HG02943 (cell line): Measurements from ENCODE around the gene RAI1.

Source experiments
- ATAC-seq: cut with Tn5 transposase; IDR thresholded peaks from one replicate; pipeline ENCODE4 v1.9.1; 2021; ENCODE audit warnings: mild to moderate bottlenecking, low read depth, moderate library complexity; ENCODE audit not compliant: unreplicated experiment

RAI1 gene

GRCh38 chr17:17745476-17746455 lies 64.5 kb downstream of the RAI1 start:
- ATAC-seq = no peak

DNA sequence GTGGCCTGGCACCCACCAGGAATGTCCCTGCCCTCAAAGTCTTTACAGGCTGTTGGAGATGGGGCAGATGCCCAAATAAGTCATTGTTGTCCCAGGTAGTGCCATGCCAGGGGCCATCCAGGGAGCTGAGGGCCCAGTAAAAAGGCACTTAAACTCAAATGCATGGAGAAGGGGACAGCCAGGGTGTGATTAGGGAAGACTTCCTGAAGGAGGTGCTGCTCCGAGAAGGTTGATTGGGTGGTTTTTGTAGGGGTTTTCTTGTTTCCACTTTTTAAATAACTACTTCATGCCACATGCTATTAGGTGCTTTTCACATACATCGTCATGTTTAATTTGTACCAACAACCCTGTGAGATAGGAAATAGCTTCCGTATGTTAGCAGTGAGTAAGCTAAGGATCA lies 66.9 kb downstream of the RAI1 start:
- no peak for ATAC-seq

GRCh38 chr17:17748604-17749003 lies 67.3 kb downstream of the RAI1 start:
- ATAC-seq = no peak

DNA sequence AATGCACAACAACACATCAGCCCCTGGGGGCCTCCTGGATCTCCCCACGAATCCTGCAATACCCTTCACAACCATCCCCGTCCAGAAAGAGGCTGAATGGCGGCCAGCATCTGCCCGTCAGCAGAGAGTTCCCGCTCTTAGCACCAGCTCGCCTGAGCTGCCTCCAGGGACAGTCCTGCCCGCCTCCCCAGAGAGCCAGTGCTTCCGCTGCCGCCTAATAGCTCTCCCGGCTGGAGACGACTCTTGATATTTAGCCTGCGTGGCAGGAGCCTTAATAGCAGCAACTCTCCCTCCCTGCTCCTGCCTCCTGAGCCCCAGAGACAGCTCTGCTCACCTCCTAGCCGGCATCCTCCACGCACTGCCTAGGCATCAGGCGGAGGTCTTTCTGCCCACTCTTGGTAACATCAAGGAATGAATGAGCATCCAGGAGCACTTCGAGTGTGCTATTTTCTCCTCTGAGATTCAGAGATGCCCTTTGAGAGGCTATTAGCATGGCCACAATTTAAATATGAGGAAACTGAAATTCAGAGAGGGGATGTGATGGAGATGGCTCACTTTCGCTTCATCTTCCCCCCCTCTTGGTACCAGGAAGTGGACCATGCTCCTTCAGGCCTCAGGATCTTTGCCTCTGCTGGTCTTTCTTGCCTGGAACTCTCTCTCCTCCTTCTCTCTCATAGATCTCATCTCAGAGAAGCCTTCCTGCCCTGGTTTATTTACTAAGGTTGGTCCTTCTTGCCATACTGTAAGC lies 67.9 kb downstream of the RAI1 start:
- no peak for ATAC-seq

DNA sequence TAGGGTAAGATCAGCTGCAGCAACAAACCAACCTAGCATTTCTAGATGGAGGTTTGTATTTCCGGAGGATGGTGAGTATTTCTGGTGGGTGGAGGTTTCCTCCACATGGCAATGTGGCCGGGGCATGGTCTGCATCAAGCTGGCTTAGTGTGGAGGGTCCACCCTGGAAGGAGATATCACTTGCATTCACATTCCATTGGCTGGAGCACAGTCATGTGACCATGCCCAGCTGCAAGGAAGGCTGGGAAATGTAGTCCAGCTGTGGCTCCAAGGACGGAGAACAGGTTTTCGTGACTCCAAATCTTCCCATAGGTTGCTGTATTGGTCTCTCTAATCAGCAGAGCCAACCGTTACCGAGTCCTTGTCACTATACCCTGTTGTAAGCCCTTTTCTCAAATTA lies 68.7 kb downstream of the RAI1 start:
- ATAC-seq = no peak

- no peak for ATAC-seq
Observed at GRCh38 chr17:17750881-17751280, 69.6 kb downstream of the RAI1 start.

DNA sequence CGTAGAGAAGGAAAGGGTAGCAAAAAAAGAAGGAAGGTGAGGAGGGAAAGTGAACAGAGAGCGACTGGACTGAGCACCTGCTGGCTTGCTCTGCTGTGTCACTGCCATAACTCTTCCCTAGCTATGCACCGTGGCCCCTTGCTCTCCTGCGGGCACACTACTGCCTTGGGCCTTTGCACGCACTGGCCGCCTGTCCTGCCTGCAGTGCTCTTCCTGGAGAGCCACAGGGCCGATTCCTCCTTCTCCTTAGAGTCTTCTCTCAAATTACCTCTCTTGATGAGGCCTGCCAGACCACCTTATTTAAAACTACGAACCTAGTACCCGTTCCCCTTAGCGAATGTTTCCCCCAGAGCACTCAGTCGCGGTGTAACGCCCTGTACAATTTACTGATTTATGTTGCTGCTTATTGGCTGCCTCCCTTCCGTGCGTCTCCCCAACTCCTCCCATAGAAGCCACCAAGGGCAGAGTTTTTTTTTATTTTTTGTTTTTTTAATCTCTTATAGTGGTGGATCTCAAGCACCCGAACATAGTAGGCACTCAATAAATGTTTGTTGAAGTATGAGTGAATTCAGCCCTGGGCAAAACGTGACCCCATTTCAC lies 70.3 kb downstream of the RAI1 start:
- ATAC-seq = no peak

GRCh38 chr17:17752089-17752820 lies 71.0 kb downstream of the RAI1 start:
- ATAC-seq = peak; percentile 80

DNA sequence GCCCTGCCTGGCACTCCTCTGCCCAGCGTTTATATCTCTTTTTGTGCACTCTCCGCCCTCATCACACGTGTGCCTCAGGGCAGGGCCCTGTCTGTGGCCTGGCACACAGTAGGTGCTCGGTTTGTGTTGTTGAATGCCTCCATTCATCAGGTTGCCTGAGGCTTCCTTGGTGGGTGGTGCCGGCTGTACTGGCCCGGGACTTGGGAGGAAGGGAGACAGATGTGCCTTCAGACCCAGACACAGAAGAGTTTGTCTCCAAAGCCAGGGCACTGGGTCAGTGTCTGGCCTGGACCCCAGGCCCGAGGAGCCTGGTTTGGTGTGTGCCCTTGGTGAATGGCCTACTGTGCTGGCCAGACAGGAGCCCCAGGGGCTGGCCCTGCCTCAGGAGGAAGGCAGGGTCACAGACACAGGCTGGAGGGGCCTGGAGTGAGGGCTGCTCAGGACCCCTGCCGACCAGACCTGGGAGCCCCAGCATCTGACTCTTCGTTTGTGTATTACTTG lies 71.6 kb downstream of the RAI1 start:
- ATAC-seq = peak; percentile 1

GRCh38 chr17:17754719-17755686 lies 73.7 kb downstream of the RAI1 start:
- ATAC-seq = no peak

GRCh38 chr17:17755715-17756114 lies 74.5 kb downstream of the RAI1 start:
- ATAC-seq = no peak

GRCh38 chr17:17757391-17757791 lies 76.1 kb downstream of the RAI1 start:
- ATAC-seq = no peak

GRCh38 chr17:17757956-17758845 lies 76.9 kb downstream of the RAI1 start:
- ATAC-seq = no peak

- no peak for ATAC-seq
Observed at GRCh38 chr17:17758941-17759563, 77.8 kb downstream of the RAI1 start.

- no peak for ATAC-seq
Observed at GRCh38 chr17:17760350-17760749, 79.1 kb downstream of the RAI1 start.

DNA sequence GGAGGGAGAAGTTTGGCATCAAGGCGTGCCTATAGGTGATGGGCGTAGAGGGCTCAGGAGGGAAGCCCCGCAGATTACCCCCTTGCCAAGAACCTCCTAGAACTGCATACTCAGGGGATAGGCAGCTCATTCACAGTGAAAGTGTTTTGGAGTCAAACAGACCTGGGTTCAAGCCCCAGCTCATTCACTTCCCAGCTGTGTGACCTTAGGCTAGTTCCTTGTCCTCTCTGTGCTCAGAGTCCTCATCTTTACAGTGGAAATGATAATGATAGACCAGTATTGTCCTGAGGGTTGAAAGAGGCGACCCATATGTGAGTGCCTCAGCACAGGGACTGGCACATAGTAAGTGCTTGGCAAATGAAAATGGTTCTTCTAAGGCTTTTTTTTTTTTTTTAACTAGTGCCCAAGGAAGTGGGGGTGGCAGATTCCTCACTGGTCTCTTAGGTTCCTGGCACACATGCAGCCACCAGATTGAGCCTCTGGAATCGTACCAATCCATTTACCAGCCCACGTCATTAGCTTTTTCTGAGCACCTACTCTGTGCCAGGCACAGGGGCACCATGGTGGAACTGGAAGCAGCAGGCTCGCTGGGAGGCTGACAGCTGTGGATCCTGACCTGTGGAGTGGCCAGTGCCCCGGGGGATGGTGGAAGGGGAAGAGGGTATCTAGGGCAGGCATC lies 79.8 kb downstream of the RAI1 start:
- no peak for ATAC-seq
